Mucosa of gallbladder (tissue), 1 donor: ENCODE data around the gene GPR18. TPM values are rescaled to one million over a fixed set of nuclear protein-coding genes. Genes with fewer than 3 reads are reported as not detected.

Source experiments
- DNase-seq: peaks from one replicate; pipeline ENCODE4 v3.0.0-alpha.2; 2020; ENCODE audit warnings: low spot score
- total RNA-seq: library from RNA; stranded (reverse); gene quantifications from one replicate; pipeline ENCODE4 v1.2.1, GENCODE V29; 2021
- donor health status: DM: no; HTN: no; CAD: no.

The GPR18 gene, protein sequence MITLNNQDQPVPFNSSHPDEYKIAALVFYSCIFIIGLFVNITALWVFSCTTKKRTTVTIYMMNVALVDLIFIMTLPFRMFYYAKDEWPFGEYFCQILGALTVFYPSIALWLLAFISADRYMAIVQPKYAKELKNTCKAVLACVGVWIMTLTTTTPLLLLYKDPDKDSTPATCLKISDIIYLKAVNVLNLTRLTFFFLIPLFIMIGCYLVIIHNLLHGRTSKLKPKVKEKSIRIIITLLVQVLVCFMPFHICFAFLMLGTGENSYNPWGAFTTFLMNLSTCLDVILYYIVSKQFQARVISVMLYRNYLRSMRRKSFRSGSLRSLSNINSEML
- 0.37 TPM for total RNA-seq

DNA sequence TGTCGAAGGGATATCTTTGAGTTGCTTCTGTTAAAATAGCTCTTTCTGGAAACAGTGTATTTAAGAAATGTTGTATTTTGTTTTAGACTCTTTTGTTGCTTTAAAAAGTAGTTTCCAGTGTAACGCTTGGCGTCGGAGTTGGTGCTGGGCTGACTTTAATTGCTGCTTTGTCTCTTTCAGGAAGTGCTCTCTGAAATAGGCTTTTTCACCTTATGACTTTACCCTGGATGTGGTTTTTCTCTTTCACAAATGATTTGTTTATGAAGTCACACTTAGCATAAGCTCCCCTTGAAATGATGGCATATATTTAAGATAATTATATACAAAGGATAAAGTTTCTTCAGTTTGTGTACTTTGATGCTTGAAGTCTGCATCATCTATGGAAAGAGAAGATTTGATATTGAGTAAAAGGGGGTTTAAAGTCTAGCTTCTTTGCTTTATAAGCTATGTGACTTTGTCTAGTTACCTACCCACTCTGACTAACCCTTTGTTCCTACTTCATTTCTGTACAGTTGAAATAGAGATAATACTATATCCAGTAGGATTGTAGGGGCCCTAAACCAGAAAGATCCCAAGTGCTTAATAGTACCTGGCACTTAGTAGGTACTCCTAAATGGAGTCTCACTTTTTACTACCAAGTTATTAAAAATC lies at the start of gene GPR18:
TSS of gene GPR18 (minus strand) at position 170 of the 651 bp plus-strand sequence. CDS start 2,507 bp downstream, outside the sequence.
- no peak for DNase-seq

- DNase-seq: no peak
Observed at GRCh38 chr13:99307648-99308339, 49.6 kb upstream of the GPR18 start.

- peak; percentile 29 for DNase-seq
Observed at GRCh38 chr13:99307247-99307646, 49.1 kb upstream of the GPR18 start, which contains the start of gene GPR183. GPR183 (minus strand) TSS chr13:99307399; CDS start chr13:99296145, 11,254 bp downstream.

DNA sequence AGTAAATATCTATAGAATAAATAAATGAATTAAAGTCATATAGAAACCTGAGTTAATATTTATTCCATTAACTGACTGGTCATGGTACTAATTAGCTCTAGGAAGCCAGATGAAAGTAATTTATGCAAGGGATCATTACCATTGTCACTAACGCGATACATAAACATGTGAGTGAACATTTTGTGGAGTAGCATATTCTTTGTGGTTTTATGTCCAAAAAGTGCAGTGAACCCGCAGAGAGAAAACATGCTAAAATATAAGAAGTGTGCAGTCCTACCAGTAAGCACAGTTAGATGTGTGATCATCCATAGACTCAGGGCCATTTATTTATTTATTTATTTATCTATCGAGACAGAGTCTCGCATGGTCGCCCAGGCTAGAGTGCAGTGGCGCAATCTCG lies 47.4 kb upstream of the GPR18 start:
- no peak for DNase-seq

DNA sequence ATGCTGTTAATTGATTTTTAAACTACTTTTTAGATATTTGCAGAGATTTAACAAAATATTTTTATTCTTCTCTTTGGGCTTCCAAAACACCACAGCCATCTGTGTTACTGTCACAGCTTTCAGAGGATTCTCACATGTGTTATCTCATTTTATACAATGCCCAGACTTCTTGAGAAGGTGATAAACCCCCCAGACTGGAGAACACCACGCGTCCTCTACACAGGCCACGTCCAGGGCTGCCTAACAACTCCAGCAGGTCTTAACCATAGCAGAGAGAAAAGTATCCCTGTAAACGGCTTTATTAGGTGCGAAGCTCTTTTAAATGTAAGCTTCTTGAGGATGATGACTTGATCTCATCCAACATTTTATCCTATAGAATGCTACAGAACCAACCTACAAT lies 47.0 kb upstream of the GPR18 start:
- DNase-seq: no peak

DNA sequence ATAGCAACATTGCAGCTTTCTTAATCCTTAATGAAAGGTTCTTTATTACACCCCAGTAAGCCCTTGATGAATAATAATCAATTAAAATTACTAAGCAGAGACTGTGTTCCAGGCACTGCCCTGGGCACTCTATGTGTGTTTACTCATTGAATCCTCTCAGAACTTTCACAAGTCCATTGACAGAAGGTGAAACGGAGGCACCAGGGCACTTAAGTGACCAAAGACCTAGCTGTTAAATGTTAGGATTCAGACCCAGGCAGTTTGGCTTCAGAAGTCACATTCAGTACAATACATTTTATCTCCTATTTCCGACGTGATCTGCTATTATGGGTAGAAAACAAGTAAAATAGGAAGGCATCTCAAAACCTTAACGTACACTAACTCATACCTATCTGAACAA lies 46.4 kb upstream of the GPR18 start:
- DNase-seq: no peak

GRCh38 chr13:99303863-99304521 lies 45.8 kb upstream of the GPR18 start:
- DNase-seq: peak; percentile 26

DNA sequence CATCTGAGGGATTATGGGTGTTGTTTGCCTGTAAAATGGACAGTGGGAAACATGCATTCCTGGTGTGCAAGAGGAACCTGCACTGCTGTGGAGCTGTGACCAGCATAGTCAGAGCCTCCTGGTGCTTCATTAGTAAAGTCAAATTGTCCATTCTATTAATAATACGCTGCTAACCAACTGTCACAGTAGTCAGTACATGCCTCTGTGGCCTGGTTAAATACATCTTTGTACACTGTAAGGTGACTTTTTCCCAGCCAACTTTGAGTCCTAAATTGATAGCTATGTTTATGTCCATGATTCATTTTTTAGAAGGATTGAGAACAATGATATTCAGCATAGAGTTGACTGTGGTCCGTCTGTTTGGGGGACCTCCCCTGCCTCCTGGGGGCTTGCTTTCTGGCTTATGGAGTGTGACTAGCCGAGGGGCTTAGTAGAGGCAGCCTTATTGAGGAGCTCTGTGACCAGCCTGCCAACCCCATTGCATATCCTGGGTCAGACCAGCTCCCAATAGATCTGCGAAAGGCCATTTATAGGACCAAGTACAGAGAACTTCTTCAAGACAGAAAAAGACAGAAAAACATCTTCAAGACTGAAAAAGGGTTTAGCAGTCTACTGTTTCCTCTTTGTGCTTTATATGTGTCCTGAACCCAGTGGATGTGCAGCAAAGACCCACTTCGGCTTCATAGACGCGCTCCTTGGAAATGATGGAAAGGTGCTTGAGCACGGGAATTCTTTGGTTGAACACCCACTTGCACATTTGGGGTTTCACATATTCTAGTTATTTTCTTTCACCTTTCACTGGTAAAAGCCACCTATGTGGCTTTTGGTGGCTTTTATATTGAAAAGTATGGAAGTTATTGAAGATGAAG lies 44.7 kb upstream of the GPR18 start:
- no peak for DNase-seq

GRCh38 chr13:99301913-99302636 lies 43.9 kb upstream of the GPR18 start:
- DNase-seq: no peak

DNA sequence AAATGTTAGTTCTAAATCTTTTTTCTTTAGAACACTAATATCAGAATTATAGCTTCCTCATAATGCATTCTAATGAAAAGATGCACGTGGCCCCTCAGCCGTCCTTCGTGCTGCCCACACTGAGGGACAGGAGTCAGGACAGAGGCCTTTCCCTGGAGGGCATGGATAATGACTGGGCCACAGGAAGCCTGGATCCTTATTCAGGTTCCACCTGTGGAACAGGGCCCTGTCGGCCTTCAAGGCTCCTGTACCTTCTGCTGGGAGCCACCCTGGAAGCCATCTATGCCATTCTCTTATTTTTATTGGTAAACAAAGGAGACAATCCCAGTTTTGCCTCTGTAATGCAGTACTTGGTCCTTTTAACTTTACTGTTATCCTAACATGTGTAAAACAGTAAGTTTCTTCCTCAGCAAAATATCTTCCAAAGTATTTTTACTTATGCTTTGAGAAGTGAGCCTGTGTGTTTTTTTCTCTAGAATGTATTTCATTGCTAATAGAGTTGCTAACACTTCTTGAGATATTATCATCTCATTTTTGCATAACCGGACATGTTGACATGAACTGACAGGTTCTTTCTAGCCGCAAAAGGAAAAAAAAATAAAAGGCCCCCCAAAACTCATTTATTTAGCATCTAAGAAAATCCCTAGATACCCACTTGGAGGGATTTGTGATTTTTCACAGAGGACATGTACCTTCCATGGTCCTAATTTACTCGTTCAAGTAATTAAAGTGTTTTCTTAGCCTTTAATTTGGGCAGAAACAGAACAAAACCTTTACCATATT lies 43.1 kb upstream of the GPR18 start:
- DNase-seq: no peak

- DNase-seq: no peak
Observed at GRCh38 chr13:99299920-99300341, 41.8 kb upstream of the GPR18 start.

DNA sequence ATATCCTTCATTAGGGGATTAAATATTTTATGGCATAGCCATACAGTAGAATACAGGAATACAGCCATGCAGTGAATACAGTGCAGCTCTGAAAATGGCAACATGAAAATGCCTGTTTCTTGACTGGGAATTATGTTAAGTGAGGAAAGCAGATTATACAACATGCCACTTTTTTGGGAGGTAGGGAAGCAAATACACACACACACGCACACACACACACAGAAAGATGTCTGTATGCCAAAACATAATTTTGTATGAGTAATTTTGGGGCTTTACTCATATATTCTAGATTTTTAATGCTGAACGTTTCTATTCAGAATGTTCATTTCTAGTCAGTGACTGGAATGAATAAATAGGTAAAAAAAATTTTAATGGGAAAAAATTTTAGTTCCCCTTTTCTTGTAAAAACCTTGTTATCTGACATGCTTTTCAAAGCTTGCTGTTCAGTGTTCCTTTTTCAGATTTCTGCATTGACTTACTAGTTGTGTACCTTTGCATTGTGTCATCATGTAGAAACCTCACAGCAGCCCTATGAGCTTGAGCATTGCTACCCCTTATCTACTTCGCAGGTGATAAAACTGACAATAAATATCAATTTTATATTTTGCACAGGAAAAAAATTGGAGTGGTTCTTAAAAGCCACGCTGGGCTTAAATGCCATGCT lies 41.2 kb upstream of the GPR18 start:
- no peak for DNase-seq

GRCh38 chr13:99298056-99298455 lies 39.9 kb upstream of the GPR18 start:
- no peak for DNase-seq

GRCh38 chr13:99297331-99297730 lies 39.2 kb upstream of the GPR18 start:
- DNase-seq: no peak

GRCh38 chr13:99296398-99296797 lies 38.2 kb upstream of the GPR18 start:
- DNase-seq: no peak

GRCh38 chr13:99295488-99296252 lies 37.5 kb upstream of the GPR18 start:
- DNase-seq: no peak

- DNase-seq: no peak
Observed at GRCh38 chr13:99294958-99295357, 36.8 kb upstream of the GPR18 start.

DNA sequence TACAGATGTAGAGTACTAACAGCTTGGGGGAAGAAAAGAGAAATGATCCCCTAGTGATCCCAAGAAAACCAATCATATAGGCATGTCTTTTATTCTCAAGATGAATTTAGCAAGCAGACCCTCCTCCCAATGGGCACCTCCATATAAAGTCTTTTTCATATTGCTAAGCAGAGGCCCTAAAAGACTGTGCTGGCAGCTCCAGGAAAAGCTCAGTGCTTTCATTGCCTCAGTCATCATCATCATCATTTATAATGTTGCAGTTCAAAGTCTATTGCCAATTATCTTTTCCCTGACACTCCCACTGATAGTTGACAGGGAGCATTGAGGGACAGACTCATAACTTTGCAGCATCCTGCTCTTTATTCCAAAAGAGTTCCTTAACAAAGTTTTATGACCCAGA lies 36.0 kb upstream of the GPR18 start:
- no peak for DNase-seq
